HepG2 (cell line): ENCODE results near the gene ADGRL3. TPM values are rescaled to one million over a fixed set of nuclear protein-coding genes. Genes with fewer than 3 reads are reported as not detected.

ENCODE experiments used
- ATAC-seq: fragments of 200-7000 bp; cut with Tn5 transposase; 3 replicates; pipeline ENCODE4 v1.9.1; 2020; ENCODE audit warnings: mild to moderate bottlenecking, moderate library complexity
- BruUV-seq: library from RNA; stranded (reverse); fragments of 400-500 nt; replicated peaks from 2 replicates; lab custom pipeline; 2021; lab: Mats Ljungman, UMichigan
- CTCF ChIA-PET: fragments of 300-600 bp; formaldehyde crosslinking; extraction: SDS; loops from one replicate; lab custom pipeline; 2021; ENCODE audit warnings: low total read pairs, inconsistent platforms, low intra/inter-chr PET ratio; lab: Yijun Ruan, JAX
- POLR2A ChIA-PET: fragments of 350-600 bp; sonication (Branson Sonifier 250); formaldehyde crosslinking; loops from one replicate; lab custom pipeline; 2020; ENCODE audit warnings: antibody characterized with exemption, inconsistent platforms; lab: Yijun Ruan, JAX
- DNase-seq: peaks from one replicate; pipeline ENCODE4 v3.0.0-alpha.2; 2015; ENCODE audit warnings: low spot score
- FAIRE-seq: peaks from 3 replicates; lab custom pipeline; 2011; peaks lifted over from hg19 to GRCh38; lab: Jason Lieb, UNC
- H2AFZ ChIP-seq: one replicate; pipeline ENCODE4 v1.6.1; 2011; ENCODE audit warnings: low read length, inconsistent platforms
- H3K27ac ChIP-seq: fragments of 300-600 bp; 3 replicates; pipeline ENCODE4 v1.8.0; 2011; ENCODE audit warnings: mixed run types, mild to moderate bottlenecking, mixed read lengths, low read length, inconsistent platforms; ENCODE audit not compliant: insufficient read depth; ENCODE audit errors: extremely low read length
- H3K27me3 ChIP-seq, 2 experiments: fragments of 200-600 bp in 1 of 2; 2 replicates in 1 of 2; 3 replicates in 1 of 2; pipeline versions ENCODE4 v1.6.0 to v1.8.0; 2011; ENCODE audit warnings: low read length in 2 of 2, mild to moderate bottlenecking in 2 of 2, moderate library complexity in 2 of 2, inconsistent platforms in 1 of 2; ENCODE audit not compliant: insufficient read depth in 2 of 2, control insufficient read depth in 1 of 2
- H3K36me3 ChIP-seq, 2 experiments: fragments of 200-600 bp in 1 of 2; replicated peaks in 1 of 2; 2 replicates in 1 of 2; 3 replicates in 1 of 2; pipeline versions ENCODE4 v1.5.1 to v1.8.0; 2011; ENCODE audit warnings: low read length in 2 of 2, inconsistent platforms in 1 of 2; ENCODE audit not compliant: insufficient read depth in 2 of 2, control insufficient read depth in 1 of 2
- H3K4me1 ChIP-seq: 2 replicates; pipeline ENCODE4 v1.5.1; 2012; ENCODE audit warnings: low read length, inconsistent platforms; ENCODE audit not compliant: insufficient read depth
- H3K4me2 ChIP-seq: 2 replicates; pipeline ENCODE4 v1.6.0; 2011; ENCODE audit warnings: low read depth, low read length, inconsistent platforms
- H3K4me3 ChIP-seq, 3 experiments: fragments of 200-600 bp in 1 of 3; sonication (generic), shearing (Covaris generic) in 1 of 3; replicated peaks in 1 of 3; 2 replicates each; pipeline ENCODE4 v1.5.1; 2011 to 2016; ENCODE audit warnings: low read length in 3 of 3, inconsistent platforms in 2 of 3, low read depth in 2 of 3, mild to moderate bottlenecking in 2 of 3, control low read depth in 1 of 3, mixed read lengths in 1 of 3; ENCODE audit not compliant: insufficient read depth in 1 of 3
- H3K79me2 ChIP-seq: one replicate; pipeline ENCODE4 v1.6.1; 2011; ENCODE audit warnings: low read length, inconsistent platforms; ENCODE audit not compliant: insufficient read depth
- H3K9ac ChIP-seq: 2 replicates; pipeline ENCODE4 v1.6.0; 2011; ENCODE audit warnings: mild to moderate bottlenecking, low read depth, low read length, inconsistent platforms; ENCODE audit not compliant: insufficient read depth
- H3K9me3 ChIP-seq: 2 replicates; pipeline ENCODE4 v1.5.1; 2012; ENCODE audit warnings: mild to moderate bottlenecking, low read length
- H4K20me1 ChIP-seq: 2 replicates; pipeline ENCODE4 v1.6.0; 2011; ENCODE audit warnings: inconsistent platforms, mild to moderate bottlenecking, low read length, moderate library complexity; ENCODE audit not compliant: insufficient read depth
- ARNT ChIP-seq: fragments of 450-650 bp; IDR thresholded peaks from 2 replicates; pipeline ENCODE4 v1.6.1; 2017
- ATF6 ChIP-seq: sonication (generic); formaldehyde crosslinking; conservative IDR thresholded peaks from 2 replicates; pipeline ENCODE4 v1.4.0; 2020; ENCODE audit warnings: missing genetic modification reagents
- EEA1 ChIP-seq: sonication (generic); formaldehyde crosslinking; IDR thresholded peaks from 2 replicates; pipeline ENCODE4 v1.5.1; 2020; ENCODE audit warnings: mild to moderate bottlenecking, missing genetic modification reagents, borderline replicate concordance
- FOXO1 ChIP-seq: sonication (generic); formaldehyde crosslinking; IDR thresholded peaks from 2 replicates; pipeline ENCODE4 v1.4.0; 2020; ENCODE audit warnings: missing genetic modification reagents
- HOXA5 ChIP-seq: sonication (generic); formaldehyde crosslinking; IDR thresholded peaks from 2 replicates; pipeline ENCODE4 v1.4.0; 2020; ENCODE audit warnings: missing genetic modification reagents
- IRF2 ChIP-seq: IDR thresholded peaks from 2 replicates; pipeline ENCODE4 v1.6.1; 2018; ENCODE audit warnings: missing genetic modification reagents, missing compliant biosample characterization
- KDM4B ChIP-seq: sonication (generic); formaldehyde crosslinking; IDR thresholded peaks from 2 replicates; pipeline ENCODE4 v1.4.0; 2020; ENCODE audit warnings: missing genetic modification reagents
- MTA3 ChIP-seq: sonication (generic); formaldehyde crosslinking; IDR thresholded peaks from 2 replicates; pipeline ENCODE4 v1.4.0; 2020; ENCODE audit warnings: missing genetic modification reagents
- MYC ChIP-seq: sonication (generic); formaldehyde crosslinking; IDR thresholded peaks from 2 replicates; pipeline ENCODE4 v1.9.0; 2021; ENCODE audit warnings: missing genetic modification reagents, borderline replicate concordance
- NPAS2 ChIP-seq: sonication (generic); formaldehyde crosslinking; IDR thresholded peaks from 2 replicates; pipeline ENCODE4 v1.8.0; 2022; ENCODE audit warnings: mild to moderate bottlenecking, missing genetic modification reagents, borderline replicate concordance
- NR2C2 ChIP-seq: sonication (generic); formaldehyde crosslinking; IDR thresholded peaks from 2 replicates; pipeline ENCODE4 v1.4.0; 2020; ENCODE audit warnings: missing genetic modification reagents, mild to moderate bottlenecking, moderate library complexity, borderline replicate concordance
- ZC3H13 ChIP-seq: sonication (generic); formaldehyde crosslinking; IDR thresholded peaks from 2 replicates; pipeline ENCODE4 v1.8.1; 2023; ENCODE audit warnings: mild to moderate bottlenecking, missing genetic modification reagents, moderate library complexity
- ZIK1 ChIP-seq: sonication (generic); formaldehyde crosslinking; IDR thresholded peaks from 2 replicates; pipeline ENCODE4 v1.5.0; 2020; ENCODE audit warnings: mild to moderate bottlenecking, low read depth, missing genetic modification reagents, borderline replicate concordance
- ZNF20 ChIP-seq: sonication (generic); formaldehyde crosslinking; IDR thresholded peaks from 2 replicates; pipeline ENCODE4 v1.4.0; 2020; ENCODE audit warnings: mild to moderate bottlenecking, moderate library complexity, missing genetic modification reagents
- ZNF333 ChIP-seq: sonication (generic); formaldehyde crosslinking; IDR thresholded peaks from 2 replicates; pipeline ENCODE4 v1.4.0; 2020; ENCODE audit warnings: mild to moderate bottlenecking, missing genetic modification reagents, borderline replicate concordance
- ZNF850 ChIP-seq: sonication (generic); formaldehyde crosslinking; conservative IDR thresholded peaks from 2 replicates; pipeline ENCODE4 v1.9.0; 2021; ENCODE audit warnings: mild to moderate bottlenecking, missing genetic modification reagents
- ZSCAN29 ChIP-seq: sonication (generic); formaldehyde crosslinking; conservative IDR thresholded peaks from 2 replicates; pipeline ENCODE4 v1.4.0; 2020; ENCODE audit warnings: mild to moderate bottlenecking, missing genetic modification reagents
- WGBS: methylation state at CpG from one replicate; pipeline ENCODE4 v1.1.6; 2017; ENCODE audit warnings: low lambda C conversion rate; 5-methylcytosine and 5-hydroxymethylcytosine counted together
- in situ Hi-C: cut with HindIII; loops from 2 replicates; pipeline ENCODE4 v1.10.0; 2017; ENCODE audit warnings: low pct_unique_long_range_greater_than_20kb; ENCODE audit not compliant: extremely low pct_ligation_motif_present
- intact Hi-C: fragments of 100-400 bp; cut with micrococcal nuclease; formaldehyde crosslinking; loops from one replicate; pipeline ENCODE4 v1.10.0; 2022; ENCODE audit not compliant: unreplicated experiment
- polyA plus RNA-seq, 8 experiments: library from polyadenylated mRNA; depleted of rRNA in 3 of 8; stranded (reverse) in 7 of 8; unstranded in 1 of 8; fragments of >200 nt; fragmentation: Illumina TruSeq in 4 of 8; extraction: Trizol in 4 of 8; gene quantifications; 2 replicates each; pipeline versions ENCODE4 v1.2.1 to v1.2.3, GENCODE V29; 2011 to 2016; ENCODE audit warnings: low read depth in 4 of 8, missing spikeins in 1 of 8, mixed read lengths in 1 of 8; ENCODE audit not compliant: insufficient read depth in 1 of 8
- total RNA-seq, 5 experiments: library from RNA; depleted of rRNA; stranded (reverse); fragments of >200 nt; fragmentation: Illumina TruSeq; extraction: Trizol; gene quantifications; 2 replicates each; pipeline ENCODE4 v1.2.3, GENCODE V29; 2016; ENCODE audit warnings: low read depth in 1 of 5
- TF ChIP-seq, protein P1 (sequence below): sonication (generic); formaldehyde crosslinking; conservative IDR thresholded peaks from 2 replicates; pipeline ENCODE4 v1.5.0; 2020; ENCODE audit warnings: missing genetic modification reagents
- TF ChIP-seq, protein P2 (sequence below): sonication (generic); formaldehyde crosslinking; IDR thresholded peaks from 2 replicates; pipeline ENCODE4 v1.5.1; 2020; ENCODE audit warnings: missing genetic modification reagents, mild to moderate bottlenecking, borderline replicate concordance

The ADGRL3 gene
- total and polyA plus RNA-seq, 2 of the 13 experiments (the other 11 are each of a cell fraction or from before 2014, with no cell fraction given): 0.04 to 0.05 TPM

- TF ChIP-seq HOXA5 (CRISPR knock-in tag): no peak
- no peak for TF ChIP-seq ZNF20 (CRISPR knock-in tag)
These were observed 77.9 kb downstream of the ADGRL3 start (continued) for GRCh38 chr4:61277785-61278760.

GRCh38 chr4:61292322-61292721, 92.2 kb downstream of the ADGRL3 start:
- H3K4me1 ChIP-seq: no peaks in the 10 kb centered on the region
- no peak overlapping the region for H3K9ac ChIP-seq
- no peaks in the 10 kb centered on the region for H4K20me1 ChIP-seq
- no peaks in the 10 kb centered on the region for H3K36me3 ChIP-seq
- no peaks in the 10 kb centered on the region for H3K79me2 ChIP-seq
- 0% methylated on average over 3 of the region's 3 CpGs for WGBS
- no TSS peak for BruUV-seq
- no peaks in the 10 kb centered on the region for H3K27me3 ChIP-seq
- intact Hi-C loops: no loop called here
- FAIRE-seq (no peak), DNase-seq (no peak), ATAC-seq (no peak)
- H3K4me2 ChIP-seq: no peak overlapping the region
- no peak overlapping the region for H3K4me3 ChIP-seq
- H2AFZ ChIP-seq: no peak overlapping the region
- POLR2A ChIA-PET: no interaction called here
- H3K9me3 ChIP-seq: no peaks in the 10 kb centered on the region
- CTCF ChIA-PET: no interaction called here
- H3K27ac ChIP-seq: no peak overlapping the region
- in situ Hi-C loops: no loop called here
- TF ChIP-seq ZNF333 (CRISPR knock-in tag): no peak
- TF ChIP-seq ZSCAN29 (CRISPR knock-in tag): no peak
- TF ChIP-seq NR2C2 (CRISPR knock-in tag): no peak
- TF ChIP-seq MTA3 (CRISPR knock-in tag): no peak
- TF ChIP-seq ZC3H13: no peak
- TF ChIP-seq, protein P1, sequence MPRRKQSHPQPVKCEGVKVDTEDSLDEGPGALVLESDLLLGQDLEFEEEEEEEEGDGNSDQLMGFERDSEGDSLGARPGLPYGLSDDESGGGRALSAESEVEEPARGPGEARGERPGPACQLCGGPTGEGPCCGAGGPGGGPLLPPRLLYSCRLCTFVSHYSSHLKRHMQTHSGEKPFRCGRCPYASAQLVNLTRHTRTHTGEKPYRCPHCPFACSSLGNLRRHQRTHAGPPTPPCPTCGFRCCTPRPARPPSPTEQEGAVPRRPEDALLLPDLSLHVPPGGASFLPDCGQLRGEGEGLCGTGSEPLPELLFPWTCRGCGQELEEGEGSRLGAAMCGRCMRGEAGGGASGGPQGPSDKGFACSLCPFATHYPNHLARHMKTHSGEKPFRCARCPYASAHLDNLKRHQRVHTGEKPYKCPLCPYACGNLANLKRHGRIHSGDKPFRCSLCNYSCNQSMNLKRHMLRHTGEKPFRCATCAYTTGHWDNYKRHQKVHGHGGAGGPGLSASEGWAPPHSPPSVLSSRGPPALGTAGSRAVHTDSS: no peak
- TF ChIP-seq FOXO1 (CRISPR knock-in tag): no peak
- no peak for TF ChIP-seq ARNT
- no peak for TF ChIP-seq IRF2
- TF ChIP-seq ATF6: no peak
- no peak for TF ChIP-seq KDM4B (CRISPR knock-in tag)
- TF ChIP-seq EEA1 (CRISPR knock-in tag): no peak
- no peak for TF ChIP-seq ZIK1 (CRISPR knock-in tag)
- TF ChIP-seq, protein P2, sequence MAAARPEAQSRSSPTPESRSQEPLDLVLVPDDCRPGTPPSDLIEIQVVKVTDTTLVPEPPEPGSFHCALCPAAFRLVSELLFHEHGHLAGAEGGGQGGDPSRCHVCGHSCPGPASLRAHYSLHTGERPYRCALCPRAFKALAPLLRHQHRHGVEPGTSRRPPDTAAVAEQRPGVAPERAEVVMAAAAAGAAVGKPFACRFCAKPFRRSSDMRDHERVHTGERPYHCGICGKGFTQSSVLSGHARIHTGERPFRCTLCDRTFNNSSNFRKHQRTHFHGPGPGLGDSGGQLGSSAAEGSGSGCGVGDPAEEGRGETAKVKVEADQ: no peak
- no peak for TF ChIP-seq ZNF850 (CRISPR knock-in tag)
- no peak for TF ChIP-seq NPAS2 (CRISPR knock-in tag)
- no peak for TF ChIP-seq MYC
